IgD-negative memory B cell (primary cell): ENCODE results near the gene PRAC2. TPM values are rescaled to one million over a fixed set of nuclear protein-coding genes. Genes with fewer than 3 reads are reported as not detected.
"Not testable (repeated sequence)": the region's sequence is repeated elsewhere in the genome, so short reads cannot be mapped to it uniquely, and the experiment has no call there.

Experiments
- H3K27ac Mint-ChIP-seq, 3 donors: one replicate each; pipeline ENCODE4 v1.8.0; 2020 to 2022; ENCODE audit warnings: mild to moderate bottlenecking in 3 of 3, mixed read lengths in 3 of 3, moderate library complexity in 1 of 3
- H3K27me3 Mint-ChIP-seq: one replicate; pipeline ENCODE4 v1.8.0; 2021; ENCODE audit warnings: mixed read lengths
- H3K36me3 Mint-ChIP-seq: one replicate; pipeline ENCODE4 v1.8.0; 2020; ENCODE audit warnings: mild to moderate bottlenecking, mixed read lengths
- H3K4me1 Mint-ChIP-seq, 3 donors: one replicate each; pipeline ENCODE4 v1.8.0; 2020 to 2022; ENCODE audit warnings: mixed read lengths in 3 of 3, mild to moderate bottlenecking in 1 of 3
- H3K4me3 Mint-ChIP-seq, 4 donors: one replicate each; pipeline ENCODE4 v1.8.0; 2020 to 2022; ENCODE audit warnings: mild to moderate bottlenecking in 4 of 4, mixed read lengths in 4 of 4, moderate library complexity in 3 of 4
- H3K9me3 Mint-ChIP-seq, 3 donors: one replicate each; pipeline ENCODE4 v1.8.0; 2020 to 2021; ENCODE audit warnings: mixed read lengths in 3 of 3, mild to moderate bottlenecking in 1 of 3
- polyA plus RNA-seq: library from polyadenylated mRNA; unstranded; fragments of 300-500 nt; fragmentation: Illumina TruSeq; gene quantifications from one replicate; pipeline ENCODE4 v1.2.3, GENCODE V29; 2021

The PRAC2 gene
- polyA plus RNA-seq = not detected

DNA sequence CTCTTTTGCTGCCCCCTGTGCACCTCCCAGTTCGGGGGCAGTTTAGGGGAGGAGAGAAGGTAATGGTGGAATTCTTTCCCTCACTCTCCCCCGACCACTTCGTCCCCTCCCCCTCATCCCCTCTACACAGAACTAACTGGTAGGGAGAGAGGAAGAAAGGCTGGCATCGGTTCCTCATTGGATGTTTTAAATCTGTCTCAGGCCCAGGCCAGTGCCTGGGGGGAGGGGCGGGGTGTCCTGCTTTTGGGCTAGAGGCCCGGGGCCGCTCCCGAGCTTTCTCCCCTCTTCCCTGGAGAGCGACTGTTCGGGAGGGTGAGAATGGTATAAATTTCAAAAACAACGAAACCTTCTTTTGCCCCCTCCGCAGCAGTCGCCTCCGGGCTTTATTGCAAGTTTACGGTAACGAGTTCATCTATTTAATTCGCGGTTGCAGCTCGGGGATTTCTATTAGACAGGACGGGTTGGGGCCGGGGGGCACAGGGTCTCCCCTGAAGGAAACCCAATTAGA, at the start of gene PRAC2:
Gene PRAC2, plus strand, starts transcription at position 271 of the 508 bp plus-strand sequence. CDS start 1,226 bp downstream, outside the sequence.
- peaks cover 5 to 20% (median 14%) of the 10 kb centered on the region in 3 donors for H3K4me1 Mint-ChIP-seq
- H3K27me3 Mint-ChIP-seq = peaks cover 89% of the 10 kb centered on the region
- peaks cover 0 to 8% (median 8%) of the 10 kb centered on the region in 3 donors for H3K9me3 Mint-ChIP-seq
- H3K27ac Mint-ChIP-seq = peak within 1 kb of the TSS; percentile 89 to 92 (median 90)
- H3K36me3 Mint-ChIP-seq = no peaks in the 10 kb centered on the region
- H3K4me3 Mint-ChIP-seq = peak within 1 kb of the TSS; percentile 38 to 86 (median 82)

GRCh38 chr17:48676963-48677558, 45.9 kb upstream of the PRAC2 start:
- H3K9me3 Mint-ChIP-seq = no peaks in the 10 kb centered on the region
- H3K4me1 Mint-ChIP-seq = no peaks in the 10 kb centered on the region
- H3K4me3 Mint-ChIP-seq = no peak overlapping the region
- peaks cover 17% of the 10 kb centered on the region for H3K27me3 Mint-ChIP-seq
- H3K36me3 Mint-ChIP-seq = no peaks in the 10 kb centered on the region
- peak overlapping the region in 1 of 3 donors; percentile 73 for H3K27ac Mint-ChIP-seq

DNA sequence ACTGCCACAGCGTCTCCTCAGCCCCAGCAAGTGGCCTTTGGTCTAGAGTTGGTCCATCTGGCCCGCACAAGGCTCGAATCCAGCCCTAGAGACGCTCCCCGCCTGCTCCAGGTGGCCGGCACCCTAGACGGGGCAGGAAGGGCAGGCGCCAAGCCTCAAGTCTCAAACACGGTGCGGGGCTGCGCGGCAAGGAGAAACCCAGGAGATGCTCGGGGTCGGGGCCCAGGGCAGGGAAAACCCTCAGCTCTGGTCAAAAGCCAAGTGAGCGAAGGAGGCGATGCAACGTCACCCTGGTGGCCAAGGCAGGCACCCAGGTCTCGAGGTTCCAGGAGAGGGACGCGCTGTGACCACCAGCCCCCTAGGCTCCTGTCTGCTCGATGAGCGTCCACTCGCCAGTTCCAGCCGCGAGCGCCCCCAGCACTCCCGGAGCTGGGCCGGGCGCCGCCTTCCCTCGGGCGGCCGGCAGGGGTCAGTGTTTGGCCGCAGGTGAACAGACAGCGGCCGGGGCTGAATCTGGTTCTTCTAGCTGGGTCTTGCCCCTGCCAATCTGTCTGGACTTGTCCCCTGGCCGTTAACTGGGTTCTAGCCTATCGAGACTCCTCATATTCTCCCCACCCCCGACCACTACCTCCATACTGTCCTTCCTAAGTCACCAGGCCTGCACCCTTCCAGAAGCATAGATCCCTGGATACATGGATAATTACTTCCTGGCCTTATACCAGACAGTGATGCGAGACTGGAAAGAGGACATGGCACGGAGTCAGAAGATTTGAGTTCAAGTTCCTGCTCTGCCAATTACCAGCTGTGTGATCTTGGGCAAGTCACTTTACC, 44.6 kb upstream of the PRAC2 start:
- Mint-ChIP-seq H3K27ac (peak overlapping the region in 1 of 3 donors; percentile 18), H3K4me3 (peak overlapping the region in 2 of 4 donors; percentile 67 to 73), H3K9me3 (no peaks in the 10 kb centered on the region), H3K4me1 (no peaks in the 10 kb centered on the region), H3K36me3 (no peaks in the 10 kb centered on the region), H3K27me3 (peaks cover 15% of the 10 kb centered on the region)

GRCh38 chr17:48679385-48680096, 43.4 kb upstream of the PRAC2 start:
- no peak overlapping the region for H3K4me3 Mint-ChIP-seq
- no peaks in the 10 kb centered on the region for H3K4me1 Mint-ChIP-seq
- H3K9me3 Mint-ChIP-seq = no peaks in the 10 kb centered on the region
- no peak overlapping the region for H3K27ac Mint-ChIP-seq
- H3K27me3 Mint-ChIP-seq = peaks cover 13% of the 10 kb centered on the region
- H3K36me3 Mint-ChIP-seq = no peaks in the 10 kb centered on the region

DNA sequence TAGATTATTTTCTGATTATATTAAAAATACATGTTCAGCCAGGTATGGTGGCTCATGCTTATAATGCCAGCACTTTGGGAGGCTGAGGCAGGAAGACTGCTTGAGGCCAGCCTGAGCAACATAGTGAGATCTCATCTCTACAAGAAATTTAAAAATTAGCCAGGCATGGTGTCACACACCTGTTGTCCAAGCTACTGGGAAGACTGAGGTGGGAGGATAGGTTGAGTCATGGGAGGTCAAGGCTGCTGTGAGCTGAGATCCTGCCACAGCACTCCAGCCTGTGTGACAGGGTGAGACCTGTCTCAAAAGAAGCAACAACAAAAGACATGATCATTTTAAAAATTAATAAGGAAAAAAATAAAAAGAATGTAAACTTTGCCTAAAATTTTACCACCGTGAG, 41.4 kb upstream of the PRAC2 start:
- Mint-ChIP-seq H3K27me3 (peaks cover 13% of the 10 kb centered on the region), H3K4me1 (no peaks in the 10 kb centered on the region), H3K27ac (peak overlapping the region in 1 of 3 donors; percentile 63), H3K4me3 (no peak overlapping the region), H3K36me3 (no peaks in the 10 kb centered on the region), H3K9me3 (no peaks in the 10 kb centered on the region)

GRCh38 chr17:48690655-48691054, 32.3 kb upstream of the PRAC2 start:
- no peak overlapping the region for H3K27ac Mint-ChIP-seq
- H3K36me3 Mint-ChIP-seq = peaks cover 2% of the 10 kb centered on the region
- H3K9me3 Mint-ChIP-seq = peaks cover 2 to 4% (median 3%) of the 10 kb centered on the region in 3 donors
- no peaks in the 10 kb centered on the region for H3K4me1 Mint-ChIP-seq
- no peak overlapping the region for H3K4me3 Mint-ChIP-seq
- H3K27me3 Mint-ChIP-seq = peaks cover 4% of the 10 kb centered on the region

GRCh38 chr17:48692049-48692448, 30.9 kb upstream of the PRAC2 start:
- Mint-ChIP-seq H3K4me1 (no peaks in the 10 kb centered on the region), H3K27ac (no peak overlapping the region), H3K4me3 (no peak overlapping the region), H3K9me3 (peaks cover 2 to 4% (median 3%) of the 10 kb centered on the region in 3 donors), H3K27me3 (peaks cover 5% of the 10 kb centered on the region), H3K36me3 (peaks cover 2% of the 10 kb centered on the region)

DNA sequence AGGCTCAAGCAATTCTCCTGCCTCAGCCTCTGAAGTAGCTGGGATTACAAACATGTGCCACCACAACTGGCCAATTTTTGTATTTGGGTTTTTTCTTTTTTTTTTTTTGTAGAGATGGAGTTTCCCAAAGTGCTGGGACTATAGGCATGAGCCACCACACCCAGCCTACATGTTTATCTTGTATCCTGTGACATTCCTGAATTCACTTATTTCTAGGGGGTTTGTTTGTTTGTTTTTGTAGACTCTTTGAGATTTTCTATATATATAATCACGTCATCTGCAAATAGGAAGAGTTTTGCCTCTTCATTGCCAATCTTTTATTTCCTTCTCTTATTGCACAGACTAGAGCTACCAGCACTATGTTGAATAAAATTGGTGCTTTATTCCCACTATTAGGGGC, 29.8 kb upstream of the PRAC2 start:
- no peak overlapping the region for H3K4me3 Mint-ChIP-seq
- peaks cover 2% of the 10 kb centered on the region for H3K36me3 Mint-ChIP-seq
- no peak overlapping the region for H3K27ac Mint-ChIP-seq
- no peaks in the 10 kb centered on the region for H3K4me1 Mint-ChIP-seq
- peaks cover 2 to 4% (median 3%) of the 10 kb centered on the region in 3 donors for H3K9me3 Mint-ChIP-seq
- H3K27me3 Mint-ChIP-seq = peaks cover 11% of the 10 kb centered on the region

- no peak overlapping the region for H3K27ac Mint-ChIP-seq
- no peaks in the 10 kb centered on the region for H3K9me3 Mint-ChIP-seq
- peaks cover 51% of the 10 kb centered on the region for H3K27me3 Mint-ChIP-seq
- no peaks in the 10 kb centered on the region for H3K4me1 Mint-ChIP-seq
- H3K36me3 Mint-ChIP-seq = peaks cover 2% of the 10 kb centered on the region
- H3K4me3 Mint-ChIP-seq = peak overlapping the region in 1 of 4 donors; percentile 7
Observed at GRCh38 chr17:48701864-48702532, 21.0 kb upstream of the PRAC2 start.

DNA sequence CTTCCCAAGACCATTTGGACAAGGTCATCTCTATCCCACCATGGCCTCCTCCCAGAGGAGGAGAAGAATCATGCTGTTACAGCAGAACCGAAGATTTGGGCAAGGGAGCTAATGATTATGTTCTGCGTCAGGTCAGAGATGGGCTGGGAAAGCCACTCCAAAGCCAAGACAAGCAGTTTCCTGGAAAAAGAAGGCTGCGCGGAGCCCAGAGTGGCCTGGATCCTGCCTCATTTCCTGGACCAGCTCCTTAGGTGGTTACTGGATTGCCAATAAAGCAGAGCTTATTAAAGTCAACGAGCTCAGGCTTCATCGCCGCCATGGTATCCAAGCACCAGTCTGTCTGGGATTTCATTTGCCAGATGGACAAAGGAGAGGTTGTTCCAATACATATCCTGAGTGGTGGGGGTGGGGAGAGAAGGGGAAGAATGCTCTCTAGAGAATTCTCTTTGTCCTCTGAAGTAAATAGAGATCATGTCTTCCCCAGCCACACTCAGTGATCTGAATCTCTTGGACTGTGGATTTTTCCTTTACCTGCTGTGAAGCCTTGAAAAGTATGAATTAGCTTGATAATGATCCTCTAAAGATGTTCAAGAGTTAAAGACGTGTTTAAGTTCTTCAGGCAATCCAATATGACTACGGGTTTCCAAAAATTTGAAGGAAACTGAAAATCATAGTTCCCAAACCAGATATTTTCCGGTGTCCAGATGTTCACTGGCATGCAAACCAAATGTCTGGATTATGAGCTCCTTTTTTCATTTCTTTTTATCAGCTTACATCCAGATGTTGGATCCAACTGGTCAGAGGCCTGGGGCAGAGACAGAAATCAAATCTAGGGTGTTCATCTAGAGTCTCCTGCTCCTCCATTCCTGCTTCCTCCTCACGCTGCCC, 18.4 kb upstream of the PRAC2 start:
- no peak overlapping the region for H3K4me3 Mint-ChIP-seq
- peaks cover 53% of the 10 kb centered on the region for H3K27me3 Mint-ChIP-seq
- H3K36me3 Mint-ChIP-seq = peaks cover 2% of the 10 kb centered on the region
- H3K9me3 Mint-ChIP-seq = no peaks in the 10 kb centered on the region
- no peaks in the 10 kb centered on the region for H3K4me1 Mint-ChIP-seq
- H3K27ac Mint-ChIP-seq = no peak overlapping the region

DNA sequence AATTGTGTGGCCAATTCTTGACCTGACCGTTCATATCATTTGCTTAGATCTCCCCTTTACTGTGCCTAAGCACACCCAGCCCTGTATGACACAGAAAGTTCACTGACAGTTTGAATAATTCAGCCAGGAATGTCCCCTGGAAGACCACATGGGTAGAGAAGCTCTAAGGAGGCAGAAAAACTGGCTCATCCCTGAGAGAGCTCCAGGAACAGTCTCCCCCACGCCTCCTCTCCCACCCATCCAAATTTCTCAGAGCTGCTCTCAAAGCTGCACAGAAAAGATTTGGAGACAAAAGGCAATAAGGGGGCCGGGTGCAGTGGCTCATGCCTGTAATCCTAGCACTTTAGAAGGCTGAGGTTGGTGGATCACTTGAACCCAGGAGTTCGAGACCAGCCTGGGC, 11.9 kb upstream of the PRAC2 start:
- Mint-ChIP-seq H3K9me3 (no peaks in the 10 kb centered on the region), H3K4me3 (no peak overlapping the region), H3K4me1 (no peaks in the 10 kb centered on the region), H3K36me3 (no peaks in the 10 kb centered on the region), H3K27me3 (peaks cover 55% of the 10 kb centered on the region), H3K27ac (no peak overlapping the region)

DNA sequence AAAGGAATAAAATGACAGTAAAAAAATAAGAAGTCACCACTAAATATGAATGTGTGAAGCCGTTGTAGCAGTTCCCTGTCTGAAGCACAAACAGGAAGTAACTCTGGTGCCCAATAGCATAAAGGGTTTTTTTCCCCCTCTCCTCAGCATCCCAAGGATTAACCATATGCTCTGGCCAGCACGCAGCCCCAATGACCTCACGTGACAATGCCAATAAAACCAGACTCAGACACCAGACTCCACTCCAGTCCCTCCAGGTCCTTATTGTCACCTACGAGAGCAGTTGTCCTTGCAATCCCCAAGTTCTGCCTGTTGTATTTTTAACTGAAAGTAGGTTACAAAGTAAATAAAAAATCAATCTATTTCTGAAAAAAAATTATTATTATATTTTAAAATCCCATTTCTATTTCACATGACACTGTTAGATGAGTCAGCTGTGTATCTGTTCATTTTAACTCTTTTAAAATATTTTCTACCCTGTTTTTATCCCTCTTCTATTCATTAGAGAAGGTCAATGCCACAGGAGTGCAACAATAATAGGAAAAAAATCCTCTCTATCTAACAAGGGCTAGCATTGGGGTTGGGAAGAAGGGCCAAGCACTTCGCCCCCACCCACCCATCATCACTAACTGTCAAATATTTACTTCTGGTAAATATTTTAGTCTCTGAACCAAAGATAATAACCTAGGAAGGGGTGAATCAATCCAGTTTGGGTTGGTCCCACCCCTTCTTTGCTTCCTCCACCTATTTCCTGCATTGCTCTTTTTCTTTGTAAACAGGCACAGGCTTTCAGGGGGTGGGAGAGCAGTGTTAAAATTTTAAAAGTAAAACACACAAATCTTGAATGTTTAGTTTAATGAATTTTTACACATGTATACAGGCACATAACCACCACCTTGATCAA, 7.2 kb upstream of the PRAC2 start:
- Mint-ChIP-seq H3K4me3 (no peak overlapping the region), H3K27me3 (peaks cover 65% of the 10 kb centered on the region), H3K36me3 (no peaks in the 10 kb centered on the region), H3K9me3 (peaks cover 0 to 7% (median 3%) of the 10 kb centered on the region in 3 donors), H3K4me1 (peaks cover 0 to 11% (median 0%) of the 10 kb centered on the region in 3 donors), H3K27ac (peak overlapping the region in 2 of 3 donors; percentile 43 to 45)

- Mint-ChIP-seq H3K4me1 (peaks cover 0 to 12% (median 0%) of the 10 kb centered on the region in 3 donors), H3K27me3 (peaks cover 66% of the 10 kb centered on the region), H3K27ac (peak overlapping the region in 1 of 3 donors; percentile 57)
- not testable (repeated sequence) for H3K9me3 Mint-ChIP-seq, H3K36me3 Mint-ChIP-seq, H3K4me3 Mint-ChIP-seq
Observed at GRCh38 chr17:48716549-48716948, 6.4 kb upstream of the PRAC2 start.
